ENCODE measurements around the gene TOGARAM2.

Gene TOGARAM2

DNA sequence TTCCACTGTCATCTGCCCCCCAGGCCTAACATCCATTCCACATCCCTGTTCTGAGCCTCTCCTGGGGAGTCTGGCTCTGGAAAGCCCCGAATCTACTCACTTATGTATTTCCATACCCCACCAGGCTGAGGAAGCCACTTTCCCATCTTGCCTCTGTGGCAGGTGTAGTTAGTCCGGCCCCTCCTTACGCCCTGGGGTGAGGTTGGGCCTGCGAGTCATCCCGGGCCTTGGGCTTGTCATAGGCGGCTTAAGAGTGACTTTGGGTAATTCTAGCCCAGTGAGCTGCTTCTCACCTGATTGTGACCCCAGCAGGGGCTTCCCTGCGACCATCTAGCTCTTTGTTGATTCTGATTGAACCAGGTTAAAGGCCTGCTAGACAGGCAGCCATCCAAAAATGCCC lies 72.1 kb downstream of the TOGARAM2 start:
- no peak for DNase-seq

DNA sequence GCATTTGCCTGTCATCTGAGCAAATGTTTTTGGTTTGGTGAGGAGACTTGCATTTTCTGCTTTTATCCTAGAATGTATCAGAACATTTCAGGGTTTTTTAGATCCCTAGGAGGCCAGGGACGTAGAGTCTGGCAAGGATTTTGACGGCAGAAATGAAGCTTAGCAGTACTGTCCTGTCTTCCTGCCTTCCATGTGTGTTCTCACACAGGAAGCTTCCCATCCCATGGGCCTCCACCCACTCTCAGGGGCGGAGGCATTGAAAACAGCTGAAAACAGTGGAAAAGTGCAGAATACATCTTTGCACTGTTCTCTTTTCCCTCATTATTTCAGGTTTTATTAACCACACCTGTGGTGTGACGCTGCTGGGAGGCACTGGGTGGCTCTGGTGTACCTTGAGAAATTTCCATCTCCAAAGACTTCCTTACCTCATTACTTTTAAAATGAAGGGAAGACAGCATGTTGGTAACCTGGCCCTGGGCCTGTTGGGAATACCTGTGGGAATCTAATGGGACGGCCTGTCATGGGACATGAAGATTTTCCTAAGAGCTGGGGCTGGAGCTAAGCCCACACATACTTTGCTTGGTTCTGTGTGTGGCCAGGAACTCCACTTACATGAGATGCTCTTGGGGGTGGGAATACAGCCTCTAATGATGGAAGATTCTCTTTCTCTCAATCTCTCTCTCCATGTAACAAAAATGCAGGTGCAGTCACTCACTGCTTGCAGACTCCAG lies 72.7 kb downstream of the TOGARAM2 start:
- DNase-seq = no peak

DNA sequence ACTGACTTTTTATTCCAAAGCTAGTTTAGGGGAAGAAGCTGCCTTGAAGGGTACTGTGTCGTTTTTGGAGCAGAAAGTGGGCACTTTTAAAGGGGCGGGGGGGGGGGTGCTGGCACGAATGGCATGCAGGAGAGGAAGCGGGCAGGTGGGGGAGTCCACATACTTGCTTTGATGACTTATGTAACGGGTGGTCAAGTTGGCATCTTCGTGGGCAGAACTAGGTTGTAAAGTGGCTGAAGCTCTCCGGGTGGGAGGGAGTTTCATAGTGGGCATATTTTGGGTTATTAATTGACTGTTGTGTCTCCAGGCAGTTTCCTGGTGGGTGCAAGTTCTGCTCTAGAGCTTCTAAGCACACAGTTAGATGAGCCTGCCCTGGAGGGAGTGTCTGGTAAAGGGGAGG lies 73.3 kb downstream of the TOGARAM2 start:
- DNase-seq = no peak

DNA sequence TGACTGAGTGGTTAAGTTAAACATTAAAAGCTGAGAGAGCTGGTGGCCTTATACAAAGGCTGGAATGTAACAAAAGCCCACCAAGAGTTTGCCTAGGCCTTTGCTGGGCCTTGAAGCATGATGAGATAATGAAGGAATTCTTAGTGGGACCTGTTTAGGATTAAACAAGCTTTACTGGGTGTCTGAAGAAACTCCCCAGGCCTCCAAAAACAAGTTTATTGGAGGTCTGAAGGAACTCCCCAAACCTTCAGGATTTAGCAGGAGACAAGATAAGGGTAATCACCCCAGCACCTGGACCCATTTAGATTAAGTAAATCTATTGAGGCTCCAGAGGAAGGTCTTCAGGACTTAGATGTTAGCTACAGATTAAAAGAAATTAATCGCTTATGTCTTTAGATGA lies 74.5 kb downstream of the TOGARAM2 start:
- no peak for DNase-seq

DNA sequence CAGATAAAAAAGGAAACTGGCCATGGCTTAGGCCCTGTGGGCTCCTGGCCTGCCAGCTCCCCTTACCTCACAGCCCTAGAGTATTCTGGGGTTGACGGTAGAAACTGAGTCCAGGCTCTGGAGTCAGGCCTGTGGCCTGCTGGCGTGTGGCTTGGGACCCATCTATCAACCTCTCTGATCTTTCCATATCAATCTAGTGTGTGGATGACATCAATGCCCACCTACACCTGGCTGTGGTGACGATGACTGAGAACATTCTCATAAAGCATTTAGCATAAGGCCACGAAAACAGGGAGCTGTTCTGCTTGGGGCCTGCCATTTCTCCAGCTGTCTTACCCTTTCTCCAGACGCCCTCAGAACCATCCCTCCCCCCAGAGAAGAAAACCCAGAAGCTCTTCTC lies 75.4 kb downstream of the TOGARAM2 start:
- no peak for DNase-seq

DNA sequence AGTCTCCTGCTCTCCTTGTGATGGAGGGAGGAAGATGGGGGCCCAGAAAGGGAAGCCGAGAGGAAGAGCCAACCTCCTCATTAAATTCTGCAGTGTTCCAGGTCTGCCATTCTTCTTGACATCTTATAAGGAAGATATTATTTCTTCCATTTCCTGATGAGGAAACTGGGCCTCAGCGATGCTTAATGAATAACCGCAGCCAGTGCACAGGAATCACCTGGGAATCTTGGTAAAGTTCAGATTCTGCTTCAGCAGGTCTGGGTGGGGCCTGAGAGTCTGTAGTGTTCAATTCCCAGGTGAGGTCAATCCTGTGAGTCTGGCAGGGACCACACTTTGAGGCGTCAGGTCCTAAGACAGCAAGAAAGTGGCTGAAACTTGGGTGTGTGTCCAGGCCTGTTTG lies 75.9 kb downstream of the TOGARAM2 start:
- DNase-seq = no peak

DNA sequence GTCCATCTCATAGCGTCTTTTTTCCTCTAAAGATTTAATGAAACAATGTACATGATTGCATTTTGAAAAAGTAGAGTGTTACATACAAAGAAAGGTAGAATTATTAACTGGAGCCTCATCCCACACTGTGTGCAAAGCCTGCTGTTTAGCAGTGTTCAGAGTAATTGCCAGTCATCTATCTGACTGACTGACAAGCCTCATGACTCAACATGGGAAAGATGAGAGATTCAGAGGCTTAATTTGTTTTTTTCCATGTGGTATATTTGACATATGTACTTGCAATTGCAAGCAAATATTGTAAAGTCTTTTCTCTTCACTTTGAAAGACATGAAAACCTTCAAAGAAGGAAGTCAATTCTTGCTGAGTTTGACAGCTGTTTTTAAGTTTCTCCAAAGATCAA lies 78.5 kb downstream of the TOGARAM2 start:
- no peak for DNase-seq

DNA sequence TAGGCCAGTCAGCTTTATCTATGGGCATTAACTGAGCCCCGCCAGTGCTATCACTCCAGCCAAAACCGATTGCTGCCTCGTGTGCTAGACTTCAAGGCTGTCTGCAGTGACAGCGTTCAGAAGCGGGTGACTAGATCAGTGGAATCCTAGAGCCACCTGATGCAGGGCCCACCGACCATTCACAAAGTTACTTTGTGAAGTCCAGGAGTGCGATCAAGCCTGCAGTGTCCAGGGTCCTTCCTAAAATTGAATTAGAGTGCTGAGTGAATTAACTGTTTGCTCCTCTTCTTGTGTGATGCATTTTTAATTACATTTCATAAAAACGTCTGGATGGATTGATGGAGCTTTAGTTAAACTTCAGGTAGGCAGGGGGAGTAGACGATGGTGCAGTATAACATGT lies 79.3 kb downstream of the TOGARAM2 start:
- no peak for DNase-seq

DNA sequence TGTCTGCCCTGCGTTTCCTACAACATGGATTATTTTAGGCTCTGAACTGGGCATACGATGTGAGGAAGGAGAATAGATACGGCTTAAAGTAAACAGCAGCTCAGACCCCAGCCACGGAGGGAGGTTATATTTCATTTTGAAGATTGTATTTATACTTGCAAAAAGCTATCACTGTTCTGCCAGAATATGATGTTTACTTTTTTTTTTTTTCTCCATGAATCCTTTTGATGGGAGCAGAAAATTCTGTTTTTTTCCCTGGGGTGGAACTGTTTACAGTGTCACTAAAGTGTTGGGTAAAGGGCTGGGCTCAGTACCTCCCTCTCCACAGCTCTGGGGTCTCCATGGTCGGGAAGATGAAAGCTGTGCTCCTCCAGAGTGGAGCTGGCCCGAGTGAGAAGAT lies 80.1 kb downstream of the TOGARAM2 start:
- DNase-seq = no peak

DNA sequence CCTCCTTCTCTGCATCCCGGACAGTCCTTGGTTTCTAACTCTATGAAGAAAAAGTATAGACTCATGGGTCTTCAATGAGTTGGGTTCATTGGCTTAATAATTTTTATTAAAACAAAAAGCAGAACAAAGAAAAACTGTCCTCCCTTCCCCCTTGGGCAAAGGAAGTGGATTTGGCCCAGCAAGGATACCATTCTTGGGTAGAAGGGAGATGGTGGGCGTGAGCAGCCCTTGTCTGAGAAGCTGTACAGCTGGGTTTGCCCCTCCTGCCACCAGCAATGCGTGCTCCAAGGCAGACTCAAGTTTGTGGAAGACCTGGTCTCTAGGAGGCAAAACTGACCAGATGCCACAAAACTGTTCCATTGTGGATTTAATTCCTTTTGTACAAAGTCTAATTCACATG lies 80.5 kb downstream of the TOGARAM2 start:
- DNase-seq = no peak

DNA sequence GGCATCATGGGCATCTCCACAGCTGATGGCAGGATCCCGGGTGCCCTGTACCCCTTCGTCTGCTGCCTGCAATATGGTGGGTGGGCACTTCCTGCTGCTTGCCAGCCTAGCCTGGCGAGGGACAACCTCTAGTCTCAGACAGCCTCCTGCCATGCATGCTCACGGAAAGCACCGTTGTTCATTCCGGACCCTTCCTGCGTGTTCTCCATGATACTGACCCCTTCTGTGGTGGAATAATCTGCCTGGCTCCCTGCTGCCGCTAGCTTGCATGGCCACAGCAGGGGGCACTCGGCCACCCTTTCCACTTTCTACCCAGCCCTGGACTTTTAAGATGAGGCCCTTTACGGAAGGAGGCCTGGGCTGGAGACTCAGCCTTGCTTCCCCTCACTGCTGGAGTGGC lies 81.3 kb downstream of the TOGARAM2 start:
- no peak for DNase-seq

DNA sequence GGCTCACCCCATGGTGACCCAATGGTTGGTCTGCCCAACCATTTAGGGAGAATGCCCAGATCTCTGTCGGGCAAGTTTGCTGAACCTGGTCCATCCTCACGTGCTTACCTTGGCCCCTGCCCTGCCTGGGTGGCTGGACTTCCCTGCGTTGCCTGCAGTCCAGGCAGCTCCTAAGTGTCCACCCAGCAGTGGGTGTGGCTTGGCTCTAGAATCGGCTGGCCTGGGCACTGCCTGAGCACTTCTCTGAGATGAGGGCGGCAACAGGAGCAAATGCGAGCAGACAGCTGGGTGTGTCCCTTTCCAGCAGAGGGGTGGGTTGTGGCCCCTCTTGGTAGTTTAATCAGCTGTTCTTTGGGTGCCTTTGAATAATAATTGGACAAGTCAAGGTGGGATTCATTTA lies 82.0 kb downstream of the TOGARAM2 start:
- DNase-seq = peak in 11 of 51 donors; percentile 7 to 33 (median 21)

DNA sequence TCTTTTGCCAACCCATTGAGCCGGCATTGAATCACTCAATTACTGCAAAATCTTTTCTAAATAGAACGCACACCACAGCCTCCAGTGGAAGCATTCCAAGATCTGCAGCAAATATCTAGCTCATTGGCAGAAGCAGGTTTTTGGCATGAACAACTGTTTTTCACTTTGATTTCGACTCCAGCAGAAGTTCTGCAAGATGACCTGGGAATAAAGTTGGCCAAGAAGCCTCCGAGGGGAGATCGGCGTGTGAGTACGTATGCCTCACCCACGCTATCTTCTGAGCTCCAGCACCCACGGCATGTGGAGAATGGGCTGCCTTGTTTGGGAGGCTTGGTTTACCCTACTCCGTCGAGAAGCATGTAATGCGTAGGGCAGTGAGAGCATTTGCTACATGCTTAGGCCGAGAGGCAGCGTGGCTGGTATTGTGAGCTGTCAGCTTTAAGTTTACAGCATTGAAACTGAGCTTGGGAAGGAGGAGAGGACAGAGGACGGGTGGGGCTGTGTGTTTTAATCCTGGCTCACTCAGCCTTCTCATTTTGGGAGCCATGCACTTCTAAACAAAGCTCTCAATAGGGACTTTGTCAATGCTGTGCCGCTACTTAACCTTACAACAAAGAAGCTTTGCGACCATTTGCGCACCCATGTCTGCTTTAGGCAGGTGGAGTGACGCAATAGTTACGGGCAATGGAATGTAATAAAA lies 82.7 kb downstream of the TOGARAM2 start:
- peak in 3 of 51 donors; percentile 44 to 53 (median 52) for DNase-seq

DNA sequence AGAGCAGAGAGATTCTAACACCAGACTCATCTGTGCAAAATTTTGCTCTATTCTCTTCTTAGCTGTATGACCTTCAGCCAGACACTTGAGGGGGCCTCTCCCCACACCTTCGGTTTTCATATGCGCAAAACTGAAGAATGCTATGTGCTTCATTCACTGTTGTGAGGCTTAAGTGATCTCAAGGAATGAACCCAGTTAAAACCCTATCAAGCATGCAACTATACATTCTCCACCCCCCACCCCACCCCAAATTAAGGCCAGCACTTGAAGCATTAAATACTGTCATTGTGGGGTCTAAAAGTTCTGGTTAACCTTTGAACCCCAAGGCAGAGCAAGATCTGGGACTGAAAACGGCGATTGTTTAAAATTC lies 83.2 kb downstream of the TOGARAM2 start:
- no peak for DNase-seq

DNA sequence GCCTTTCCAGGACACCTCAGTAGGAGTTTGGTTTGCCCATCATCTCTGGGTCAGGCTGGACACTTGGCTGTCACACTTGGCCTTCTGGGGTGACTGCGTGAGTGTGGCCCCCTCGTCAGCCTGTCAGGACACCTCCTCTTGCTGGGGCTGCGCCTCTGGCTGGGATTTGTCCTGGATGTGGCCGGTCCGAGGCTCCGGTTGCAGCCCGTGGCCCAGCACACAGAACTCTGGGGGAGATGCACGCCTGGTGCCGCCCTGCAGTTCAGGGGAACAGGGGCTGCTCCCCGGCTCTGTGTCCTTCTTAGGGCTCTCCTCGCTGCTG lies 83.6 kb downstream of the TOGARAM2 start:
- DNase-seq = peak in 1 of 51 donors; percentile 51

DNA sequence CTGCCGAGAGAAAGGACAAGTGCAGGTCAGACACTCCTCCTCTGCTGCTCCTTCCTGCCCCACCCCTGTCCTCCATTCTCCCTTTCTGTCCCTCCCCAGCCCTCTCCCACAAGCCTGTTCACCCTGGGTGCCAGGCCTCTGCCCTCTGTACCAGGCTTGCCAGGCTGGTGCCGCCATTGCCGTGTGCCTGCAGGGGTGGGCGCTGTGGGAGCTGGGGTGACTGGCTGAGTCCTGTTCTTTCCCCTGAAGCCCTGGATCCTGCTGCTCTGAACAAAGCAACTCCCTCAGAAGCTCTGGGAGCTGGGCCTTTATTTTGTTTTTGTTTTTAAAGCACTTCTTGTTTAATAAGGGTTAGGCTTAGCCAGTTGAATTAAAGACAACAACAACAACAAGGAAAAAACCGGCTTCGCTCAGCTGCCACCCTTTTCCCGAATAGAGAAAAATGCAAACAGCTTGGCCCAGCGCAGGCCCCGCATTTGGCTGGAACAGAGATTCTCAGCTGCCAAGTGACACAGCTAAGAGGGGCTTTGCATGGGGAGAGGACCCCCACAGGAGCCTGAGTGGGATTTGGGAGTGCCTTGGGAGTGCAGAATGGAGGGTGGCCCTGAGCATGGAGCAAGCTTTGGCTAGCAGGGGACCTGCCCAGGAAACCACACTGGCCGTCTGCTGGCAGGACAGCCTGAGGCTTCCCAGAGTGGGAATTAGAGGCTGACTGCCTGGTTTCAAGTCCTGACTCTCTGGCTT lies 84.1 kb downstream of the TOGARAM2 start:
- peak in 43 of 51 donors; percentile 13 to 85 (median 54) for DNase-seq

DNA sequence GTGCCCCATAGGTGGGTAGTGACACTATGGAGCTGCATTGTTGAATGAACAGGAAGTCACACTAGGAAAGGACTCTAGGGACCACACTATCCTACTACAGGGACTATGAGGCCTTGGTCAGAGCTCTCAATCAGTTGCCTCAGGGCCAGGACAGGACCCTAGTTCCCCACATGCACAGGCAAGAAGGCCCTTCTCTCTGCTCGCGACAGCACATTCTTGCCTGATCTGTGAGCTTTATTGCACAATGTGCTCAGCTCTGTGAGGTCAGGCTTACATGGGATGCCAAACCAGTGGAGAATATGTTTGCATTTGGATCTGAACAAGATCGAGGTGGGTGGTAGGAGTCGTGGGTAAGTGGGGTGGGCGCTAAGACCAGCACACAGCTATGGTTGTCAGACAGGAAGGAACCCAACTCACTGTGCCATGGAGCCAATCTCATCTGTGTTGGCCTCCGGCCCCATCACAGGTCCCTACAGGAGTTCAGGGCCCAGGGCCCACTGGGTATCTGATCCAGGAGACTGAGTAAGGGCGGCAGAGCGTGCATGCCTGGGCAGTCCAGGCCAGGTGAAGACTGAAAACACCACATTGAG lies 85.3 kb downstream of the TOGARAM2 start:
- DNase-seq = no peak

DNA sequence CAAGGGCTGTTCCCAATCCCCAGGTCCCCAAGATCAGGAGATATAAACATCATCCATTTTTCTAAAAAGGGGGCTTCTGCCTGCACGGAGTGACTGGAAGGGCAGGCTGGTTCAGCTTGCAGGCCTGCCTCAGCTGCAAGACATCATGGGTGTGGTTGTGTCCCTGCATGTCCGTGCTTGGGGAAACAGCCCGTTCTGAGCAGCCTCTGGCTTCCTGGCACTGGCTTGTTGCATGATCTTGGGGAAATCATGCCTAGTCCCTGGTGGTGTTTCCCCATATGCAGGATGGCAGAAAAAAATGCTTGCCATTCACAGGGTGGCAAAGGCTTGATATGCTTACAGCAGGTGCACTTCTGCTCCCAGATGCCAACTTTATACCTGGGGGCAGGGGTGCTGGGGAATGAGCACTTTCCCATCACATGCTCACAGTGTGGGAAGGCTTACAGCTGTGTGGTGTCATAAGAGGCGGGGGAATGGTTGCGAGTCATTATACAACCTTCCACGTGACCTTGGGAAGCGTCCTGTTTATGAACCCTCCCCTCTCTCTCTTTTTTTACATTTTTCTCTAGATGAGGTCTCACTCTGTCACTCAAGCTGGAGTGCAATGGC lies 86.0 kb downstream of the TOGARAM2 start:
- DNase-seq = no peak

DNA sequence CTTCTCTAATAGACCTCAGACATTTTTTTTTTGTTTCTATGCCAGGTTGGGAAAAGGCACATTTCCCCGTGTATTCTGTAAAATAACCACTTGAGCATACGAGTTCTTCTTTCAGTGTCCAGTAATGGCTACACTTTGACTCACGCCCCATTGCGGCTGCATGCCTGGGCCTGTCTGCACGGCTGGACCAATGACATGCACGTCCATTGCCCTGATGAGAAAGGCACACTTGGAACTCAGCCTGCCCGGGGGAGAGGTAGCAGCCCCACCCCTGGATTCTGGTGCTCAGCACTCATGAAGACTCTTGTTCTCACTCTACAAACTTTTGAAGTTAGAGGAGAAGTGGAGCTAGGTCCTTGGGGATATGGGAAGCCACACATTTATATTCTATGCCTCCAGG lies 87.4 kb downstream of the TOGARAM2 start:
- no peak for DNase-seq

DNA sequence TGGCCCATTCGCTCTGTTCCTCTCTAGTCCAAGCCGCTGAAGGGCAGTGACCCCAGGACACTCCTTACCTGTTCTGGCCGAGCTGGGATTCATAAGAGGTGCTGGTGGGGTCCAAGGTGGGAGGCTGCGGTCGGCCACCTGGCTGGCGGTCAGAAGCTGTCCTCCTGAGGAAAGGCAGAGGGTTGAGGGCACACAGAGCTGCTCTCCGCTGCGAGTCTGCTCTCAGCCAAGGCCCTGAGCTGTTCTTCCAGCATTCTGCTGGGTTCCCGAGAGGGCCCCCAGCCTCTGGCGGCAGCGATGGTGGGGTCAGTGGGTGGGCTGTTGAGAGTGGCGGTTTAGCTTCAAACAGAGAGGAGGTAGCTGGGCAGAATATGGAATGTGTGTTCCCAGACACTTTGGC lies 89.4 kb downstream of the TOGARAM2 start:
- DNase-seq = no peak

DNA sequence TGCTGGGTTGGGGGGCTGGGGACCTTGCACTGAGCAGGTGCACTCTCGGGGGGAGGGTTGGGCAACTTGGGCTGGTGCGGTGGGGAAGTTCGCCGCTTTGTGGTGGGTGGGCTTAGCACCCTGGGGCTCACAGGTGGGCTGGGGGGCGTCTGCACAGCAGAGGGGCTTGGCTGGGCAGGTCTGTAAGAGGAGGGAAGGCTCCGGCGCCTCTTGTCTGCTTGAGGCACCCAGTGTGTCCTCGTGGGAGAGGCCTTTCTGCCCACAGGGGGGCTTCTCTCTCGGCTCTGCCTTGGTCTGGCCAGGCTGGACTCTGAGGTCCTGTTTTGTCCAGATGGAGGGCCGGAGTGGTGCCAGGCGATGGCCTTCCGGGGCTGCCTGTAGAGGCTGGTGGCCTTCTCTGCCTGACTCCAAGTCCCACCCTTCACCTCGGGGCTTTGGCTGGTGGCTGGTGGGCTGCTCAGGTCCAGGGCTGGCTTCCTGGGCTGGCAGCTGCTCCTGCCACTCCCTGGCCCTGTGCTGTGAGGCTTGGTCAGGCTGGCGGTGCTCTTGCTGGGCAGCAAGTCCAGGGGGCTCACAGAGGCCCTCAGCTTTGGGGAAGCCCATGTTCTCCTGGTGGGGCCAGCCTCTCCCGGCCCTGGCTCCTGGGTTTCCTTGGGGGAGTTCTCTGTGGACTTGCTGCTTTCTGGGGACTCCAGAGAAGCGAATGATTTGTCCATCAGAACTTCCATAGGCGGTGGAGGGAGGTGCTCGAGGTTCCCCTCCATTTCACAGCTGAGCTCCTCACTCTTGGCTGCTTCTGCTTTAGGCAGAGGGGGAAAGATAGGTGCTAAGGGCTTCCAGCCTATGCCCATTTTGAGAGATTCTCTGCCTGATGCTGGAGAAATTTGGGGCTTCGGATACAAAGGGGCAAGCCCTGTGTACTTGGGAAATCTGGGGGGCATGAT lies 90.2 kb downstream of the TOGARAM2 start:
- DNase-seq = no peak

Measured in hypothalamus (tissue), 51 donors.